Measurements from ENCODE around the gene SLC4A1. TPM values are rescaled to one million over a fixed set of nuclear protein-coding genes. Genes with fewer than 3 reads are reported as not detected.

The SLC4A1 gene
- total and polyA plus RNA-seq, 2 of the 13 experiments (the other 11 are each of a cell fraction or from before 2014, with no cell fraction given), result not detected

DNA sequence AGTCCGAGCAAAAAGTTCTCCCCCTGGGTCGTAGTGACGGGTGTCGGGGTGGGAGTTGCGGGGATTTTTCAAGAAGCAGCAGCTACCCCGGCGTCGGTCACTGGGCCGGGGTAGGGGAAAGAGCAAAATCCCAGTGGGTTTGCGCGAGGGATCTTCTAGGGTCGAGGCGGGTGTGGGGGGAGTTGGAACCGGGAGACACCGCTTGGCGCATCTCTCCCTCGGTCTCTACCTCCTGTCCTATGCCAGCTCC, 46.1 kb downstream of the SLC4A1 start (continued):
- TF ChIP-seq ZHX2 (IDR thresholded peaks at IDR 0.05; ENCODE audit: low read depth), result no peak
- 0 out of 2 replicates have a peak, but pooled peaks have one; percentile 47 for TF ChIP-seq ZHX2 (CRISPR knock-in tag; IDR thresholded peaks at IDR 0.05; ENCODE audit: borderline replicate concordance)

DNA sequence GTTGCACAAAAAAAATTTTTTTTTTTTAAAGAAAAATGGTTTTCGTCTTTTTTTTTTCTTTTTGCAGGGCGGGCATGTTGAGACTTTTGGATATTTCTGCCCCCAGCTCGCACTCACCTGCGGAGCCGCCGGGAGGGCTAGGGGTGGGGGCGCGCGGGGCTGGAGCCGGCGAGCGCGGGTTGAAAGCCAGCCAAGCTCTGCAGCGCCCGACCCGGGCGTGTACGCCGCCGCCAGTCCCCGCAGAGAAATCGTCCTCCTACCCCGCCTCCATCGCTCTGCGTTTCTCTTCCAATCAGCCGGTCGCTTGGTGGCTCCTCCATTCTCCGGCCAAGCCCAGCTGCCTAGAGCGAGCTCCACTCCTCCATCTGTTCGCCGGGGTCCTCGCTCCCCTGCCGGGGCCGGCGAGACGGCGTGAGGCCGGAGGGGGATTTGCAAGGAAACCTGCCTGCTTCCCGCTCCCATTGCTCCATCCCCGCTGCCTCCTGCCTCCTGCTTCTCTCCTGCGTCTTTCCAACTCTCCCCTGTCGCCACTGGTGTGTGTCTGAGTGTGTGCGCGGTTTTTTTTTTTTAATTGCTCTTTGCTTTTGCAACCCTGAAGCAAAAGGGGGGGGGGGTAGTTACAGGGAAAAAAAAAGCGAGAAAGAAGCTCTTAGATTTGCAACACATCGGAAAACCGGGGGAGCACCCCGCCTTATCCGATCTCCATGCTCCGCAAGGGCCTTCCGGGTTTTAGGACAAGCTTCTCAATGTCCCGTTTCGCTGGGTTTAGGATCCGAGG, 46.7 kb downstream of the SLC4A1 start:
- H3K79me2 ChIP-seq (ENCODE audit: insufficient read depth, low read length), result peaks cover 26% of the 10 kb centered on the region
- CTCF ChIA-PET (ENCODE audit: low intra/inter-chr PET ratio, low total read pairs), result interaction anchor here (0.7 kb wide), 1 partner anchor 53 kb away, joined by 3 read pairs; no protein-coding TSS in a partner anchor
- BruUV-seq (replicated peaks), result no TSS peak
- intact Hi-C loops (cut with micrococcal nuclease; ENCODE audit: unreplicated experiment), result no loop called here
- H3K4me3 ChIP-seq (replicated peaks in 1 of 3; ENCODE audit: insufficient read depth in 1 of 3, low read depth in 2 of 3, low read length in 3 of 3), result peak overlapping the region; percentile 81 to 99 (median 88)
- no peak overlapping the region for H2AFZ ChIP-seq (ENCODE audit: low read length)
- DNase-seq (ENCODE audit: low spot score), result peak; percentile 78
- no peak for FAIRE-seq
- H4K20me1 ChIP-seq (ENCODE audit: insufficient read depth, low read length), result no peaks in the 10 kb centered on the region; the same call in 1 of the 2 replicates
- H3K27me3 ChIP-seq (ENCODE audit: control insufficient read depth in 1 of 2, insufficient read depth in 2 of 2, low read length in 2 of 2), result no peaks in the 10 kb centered on the region; a peak in 1 of 5 replicates
- peaks cover 3 to 8% of the 10 kb centered on the region in 2 experiments for H3K36me3 ChIP-seq (replicated peaks in 1 of 2; ENCODE audit: control insufficient read depth in 1 of 2, insufficient read depth in 2 of 2, low read length in 2 of 2)
- WGBS (ENCODE audit: low lambda C conversion rate), result under 1% methylated on average over 49 of the region's 54 CpGs
- peaks cover 34% of the 10 kb centered on the region for H3K4me1 ChIP-seq (ENCODE audit: insufficient read depth, low read length)
- H3K9ac ChIP-seq (ENCODE audit: insufficient read depth, low read depth, low read length), result peak overlapping the region; percentile 90
- in situ Hi-C loops (cut with HindIII; ENCODE audit: extremely low pct_ligation_motif_present, low pct_unique_long_range_greater_than_20kb), result loop anchor here (5.0 kb wide), 1 partner anchor 106 kb away; no protein-coding TSS in a partner anchor
- peak overlapping the region; percentile 95 for H3K4me2 ChIP-seq (ENCODE audit: low read depth, low read length)
- POLR2A ChIA-PET, result interaction anchor here (0.5 to 3.9 kb wide), 16 partner anchors 11 to 282 kb away, joined by 3 to 25 read pairs (median 4); partner anchors contain the start of genes ATXN7L3, GPATCH8, GRN and LSM12
- ATAC-seq, result peak; percentile 64
- peak overlapping the region; percentile 89 for H3K27ac ChIP-seq (ENCODE audit: extremely low read length, insufficient read depth, low read length)
- H3K9me3 ChIP-seq (ENCODE audit: low read length), result no peaks in the 10 kb centered on the region
- TF ChIP-seq FOSL2 (CRISPR knock-in tag; IDR thresholded peaks at IDR 0.05), result no peak
- TF ChIP-seq AGO2 (optimal IDR thresholded peaks at IDR 0.05; ENCODE audit: low read depth, low read length), result peak; percentile 84
- TF ChIP-seq ZNF510 (CRISPR knock-in tag; IDR thresholded peaks at IDR 0.05; ENCODE audit: low read depth), result no peak; the same call in 1 of the 2 replicates
- TF ChIP-seq, protein P1, sequence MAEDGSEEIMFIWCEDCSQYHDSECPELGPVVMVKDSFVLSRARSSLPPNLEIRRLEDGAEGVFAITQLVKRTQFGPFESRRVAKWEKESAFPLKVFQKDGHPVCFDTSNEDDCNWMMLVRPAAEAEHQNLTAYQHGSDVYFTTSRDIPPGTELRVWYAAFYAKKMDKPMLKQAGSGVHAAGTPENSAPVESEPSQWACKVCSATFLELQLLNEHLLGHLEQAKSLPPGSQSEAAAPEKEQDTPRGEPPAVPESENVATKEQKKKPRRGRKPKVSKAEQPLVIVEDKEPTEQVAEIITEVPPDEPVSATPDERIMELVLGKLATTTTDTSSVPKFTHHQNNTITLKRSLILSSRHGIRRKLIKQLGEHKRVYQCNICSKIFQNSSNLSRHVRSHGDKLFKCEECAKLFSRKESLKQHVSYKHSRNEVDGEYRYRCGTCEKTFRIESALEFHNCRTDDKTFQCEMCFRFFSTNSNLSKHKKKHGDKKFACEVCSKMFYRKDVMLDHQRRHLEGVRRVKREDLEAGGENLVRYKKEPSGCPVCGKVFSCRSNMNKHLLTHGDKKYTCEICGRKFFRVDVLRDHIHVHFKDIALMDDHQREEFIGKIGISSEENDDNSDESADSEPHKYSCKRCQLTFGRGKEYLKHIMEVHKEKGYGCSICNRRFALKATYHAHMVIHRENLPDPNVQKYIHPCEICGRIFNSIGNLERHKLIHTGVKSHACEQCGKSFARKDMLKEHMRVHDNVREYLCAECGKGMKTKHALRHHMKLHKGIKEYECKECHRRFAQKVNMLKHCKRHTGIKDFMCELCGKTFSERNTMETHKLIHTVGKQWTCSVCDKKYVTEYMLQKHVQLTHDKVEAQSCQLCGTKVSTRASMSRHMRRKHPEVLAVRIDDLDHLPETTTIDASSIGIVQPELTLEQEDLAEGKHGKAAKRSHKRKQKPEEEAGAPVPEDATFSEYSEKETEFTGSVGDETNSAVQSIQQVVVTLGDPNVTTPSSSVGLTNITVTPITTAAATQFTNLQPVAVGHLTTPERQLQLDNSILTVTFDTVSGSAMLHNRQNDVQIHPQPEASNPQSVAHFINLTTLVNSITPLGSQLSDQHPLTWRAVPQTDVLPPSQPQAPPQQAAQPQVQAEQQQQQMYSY (CRISPR knock-in tag; IDR thresholded peaks at IDR 0.05), result peak; percentile 77
- no peak for TF ChIP-seq ZIK1 (CRISPR knock-in tag; IDR thresholded peaks at IDR 0.05; ENCODE audit: borderline replicate concordance, low read depth)
- TF ChIP-seq ZNF879 (CRISPR knock-in tag; IDR thresholded peaks at IDR 0.05), result no peak
- 0 out of 2 replicates have a peak, but pooled peaks have one; percentile 20 for TF ChIP-seq ZFX (CRISPR knock-in tag; IDR thresholded peaks at IDR 0.05; ENCODE audit: low read depth)
- TF ChIP-seq ZNF556 (CRISPR knock-in tag; IDR thresholded peaks at IDR 0.05; ENCODE audit: borderline replicate concordance), result peak; percentile 40
- peak; percentile 23; the same call in 1 of the 2 replicates for TF ChIP-seq CBX5 (CRISPR knock-in tag; IDR thresholded peaks at IDR 0.05; ENCODE audit: borderline replicate concordance)
- TF ChIP-seq FOXC1 (CRISPR knock-in tag; IDR thresholded peaks at IDR 0.05; ENCODE audit: borderline replicate concordance), result peak; percentile 17; the same call in 1 of the 2 replicates
